Hindlimb muscle (tissue), 1 donor: Measurements from ENCODE around the gene B3GNT3. TPM values are rescaled to one million over a fixed set of nuclear protein-coding genes. Genes with fewer than 3 reads are reported as not detected.
"Not testable (repeated sequence)": the region's sequence is repeated elsewhere in the genome, so short reads cannot be mapped to it uniquely, and the experiment has no call there.

Source experiments
- DNase-seq: peaks from one replicate; pipeline ENCODE4 v3.0.0-alpha.2; 2013
- polyA plus RNA-seq: library from polyadenylated mRNA; unstranded; fragments of 120-200 nt; gene quantifications from one replicate; pipeline ENCODE4 v1.2.1, GENCODE V29; 2013; ENCODE audit not compliant: insufficient read length

B3GNT3 gene
- polyA plus RNA-seq, 1 donor: 0.14 TPM

DNA sequence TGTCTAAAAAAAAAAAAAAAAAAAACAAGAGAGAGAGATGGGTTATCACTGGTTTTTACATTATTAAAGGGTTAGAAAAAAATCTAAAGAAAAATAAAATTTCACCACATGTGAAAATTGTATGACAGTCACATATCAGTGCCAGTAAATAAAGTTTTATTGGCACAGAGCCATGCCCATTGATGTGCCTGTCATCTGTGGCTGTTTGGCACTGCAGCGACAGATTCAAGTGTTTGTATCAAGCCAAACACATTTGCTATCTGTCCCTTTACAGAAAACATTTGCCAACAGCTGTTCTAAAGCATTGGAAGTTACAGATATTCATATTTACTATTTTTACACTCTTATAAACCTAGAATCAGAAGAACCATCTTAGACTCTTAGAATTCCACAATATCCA lies 27.4 kb upstream of the B3GNT3 start:
- DNase-seq: no peak

- no peak for DNase-seq
Measured at GRCh38 chr19:17770613-17771012, 24.3 kb upstream of the B3GNT3 start.

GRCh38 chr19:17772172-17772571 lies 22.8 kb upstream of the B3GNT3 start:
- DNase-seq: no peak

GRCh38 chr19:17775245-17775927 lies 19.6 kb upstream of the B3GNT3 start:
- no peak for DNase-seq

DNA sequence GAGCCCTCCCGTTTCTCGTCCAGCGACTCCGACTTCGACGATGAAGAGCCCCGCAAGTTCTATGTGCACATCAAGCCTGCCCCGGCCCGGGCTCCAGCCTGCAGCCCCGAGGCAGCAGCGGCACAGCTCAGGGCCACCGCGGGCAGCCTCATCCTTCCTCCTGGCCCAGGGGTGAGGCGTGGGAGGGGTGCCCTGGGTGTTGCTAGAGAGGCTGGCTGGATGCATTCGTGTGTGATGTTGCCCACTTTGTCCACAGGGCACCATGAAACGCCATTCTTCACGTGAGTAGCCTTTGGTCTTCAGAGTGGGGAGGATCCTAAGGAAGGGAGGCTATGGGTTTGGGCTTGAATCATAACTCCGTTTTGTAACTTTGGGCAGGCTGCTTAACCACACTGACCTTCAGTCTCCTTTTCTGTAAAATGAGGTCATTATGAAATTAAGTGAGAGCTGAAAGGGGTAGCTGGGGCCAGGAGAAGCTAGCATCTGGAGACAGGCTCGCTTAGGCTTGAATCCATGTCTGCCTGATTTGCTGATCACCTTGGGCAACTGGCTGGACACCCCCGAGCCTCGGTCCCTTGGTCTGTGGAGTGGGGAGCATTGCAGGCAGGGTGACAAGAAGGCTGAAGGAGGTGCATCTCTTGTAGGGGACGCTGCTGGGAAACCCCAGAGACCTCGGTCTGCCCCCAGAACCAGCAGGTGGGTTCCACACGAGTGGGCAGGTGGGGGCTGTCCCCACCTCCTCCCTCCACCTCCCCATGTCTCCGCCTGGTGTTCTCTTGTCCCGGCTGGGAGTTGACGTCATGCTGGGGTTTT lies 18.7 kb upstream of the B3GNT3 start:
- DNase-seq: no peak

GRCh38 chr19:17777840-17778239 lies 17.1 kb upstream of the B3GNT3 start:
- not testable (repeated sequence) for DNase-seq

GRCh38 chr19:17778251-17778967 lies 16.5 kb upstream of the B3GNT3 start:
- DNase-seq: no peak

DNA sequence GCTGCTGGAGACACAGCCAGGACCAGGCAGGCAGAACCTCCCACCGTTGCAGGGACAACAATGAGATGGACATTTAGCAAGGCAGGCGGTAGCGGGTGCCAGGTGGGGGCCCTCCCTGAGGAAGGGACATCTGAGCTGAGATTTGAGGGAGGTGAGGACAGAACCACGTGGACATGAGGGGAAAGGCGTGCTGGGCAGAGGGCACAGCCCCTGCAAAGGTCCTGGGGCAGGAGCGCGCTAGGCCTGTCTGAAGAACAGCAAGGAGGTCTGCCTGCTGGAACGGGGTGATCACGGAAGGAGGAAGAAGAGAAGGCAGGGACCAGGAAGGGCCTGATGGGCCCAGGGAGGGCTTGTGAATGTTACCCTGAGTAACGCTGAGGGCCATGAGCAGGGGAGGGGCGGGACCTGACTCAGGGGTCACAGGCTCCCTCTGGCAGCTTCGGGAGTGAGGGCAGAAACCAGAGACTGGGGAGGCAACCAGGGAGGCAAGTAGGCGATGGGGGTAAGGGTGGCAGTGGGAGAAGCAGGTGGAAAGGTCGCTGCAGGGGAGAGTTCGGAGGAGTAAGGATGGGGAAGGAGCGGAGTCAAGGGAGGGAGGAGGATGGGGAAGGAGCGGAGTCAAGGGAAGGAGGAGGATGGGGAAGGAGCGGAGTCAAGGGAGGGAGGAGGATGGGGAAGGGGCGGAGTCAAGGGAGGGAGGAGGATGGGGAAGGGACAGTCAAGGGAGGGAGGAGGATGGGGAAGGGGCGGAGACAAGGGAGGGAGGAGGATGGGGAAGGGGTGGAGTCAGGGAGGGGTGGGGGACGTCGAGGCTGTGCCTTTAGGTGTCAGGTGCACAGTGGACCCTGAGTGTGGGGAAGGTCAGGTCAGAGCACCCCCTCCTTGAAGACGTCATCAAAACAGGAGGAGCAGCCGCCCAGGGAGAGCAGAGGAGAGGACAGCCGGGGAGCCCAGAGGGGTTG lies 15.7 kb upstream of the B3GNT3 start:
- no peak for DNase-seq

GRCh38 chr19:17780781-17781180 lies 14.2 kb upstream of the B3GNT3 start:
- no peak for DNase-seq

DNA sequence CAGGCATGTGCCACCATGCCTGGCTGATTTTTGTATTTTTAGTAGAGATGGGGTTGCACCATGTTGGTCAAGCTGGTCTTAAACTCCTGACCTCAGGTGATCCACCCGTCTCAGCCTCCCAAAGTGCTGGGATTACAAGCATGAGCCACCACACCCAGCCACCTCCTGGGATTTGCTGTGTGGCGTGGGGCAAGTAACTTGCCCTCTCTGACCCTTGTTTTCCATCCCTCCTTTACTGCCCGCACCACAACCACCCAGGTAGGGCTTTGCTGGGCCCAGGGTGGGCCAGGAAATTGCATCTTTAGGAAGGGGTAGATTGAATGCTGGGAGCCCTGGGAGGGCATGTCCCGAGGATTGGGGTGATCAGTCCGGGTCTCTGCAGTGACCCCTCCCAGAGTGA lies 11.2 kb upstream of the B3GNT3 start:
- DNase-seq: not testable (repeated sequence)

DNA sequence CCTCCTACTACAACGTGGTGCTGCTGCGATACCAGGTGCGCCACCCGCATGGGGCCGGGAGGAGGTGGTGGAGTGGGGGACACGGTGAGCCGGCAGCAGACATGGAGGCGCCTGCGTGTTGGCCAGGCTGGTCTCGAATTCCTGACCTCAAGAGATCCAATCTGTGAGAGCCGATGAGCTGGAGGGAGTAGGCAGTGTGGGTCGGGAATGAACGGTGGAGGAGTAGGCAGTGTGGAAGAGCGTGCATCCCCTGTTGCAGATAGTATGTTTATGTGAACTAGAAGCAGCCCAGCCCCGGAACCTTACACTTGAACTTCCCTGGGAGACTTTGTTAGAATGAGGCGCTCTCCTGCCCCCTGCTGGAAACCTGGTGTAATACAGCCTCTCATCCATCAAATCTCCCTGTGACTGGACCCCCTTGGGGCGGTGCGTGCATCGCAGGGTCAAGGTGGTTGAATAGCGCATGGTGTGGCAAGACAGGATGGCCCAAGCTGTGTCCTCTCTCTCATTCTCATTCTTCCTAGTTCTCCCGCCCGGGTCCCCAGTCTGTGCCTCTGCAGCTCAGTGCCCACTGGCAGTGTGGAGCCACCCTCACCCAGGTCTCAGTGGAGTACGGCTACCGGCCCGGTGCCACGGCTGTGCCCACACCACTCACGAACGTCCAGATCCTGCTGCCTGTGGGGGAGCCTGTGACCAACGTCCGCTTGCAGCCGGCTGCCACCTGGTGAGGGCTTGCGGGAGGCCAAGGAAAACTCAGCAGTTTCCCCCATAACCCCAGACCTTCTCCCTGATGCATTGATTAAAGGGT lies 10.5 kb upstream of the B3GNT3 start:
- peak; percentile 36 for DNase-seq

DNA sequence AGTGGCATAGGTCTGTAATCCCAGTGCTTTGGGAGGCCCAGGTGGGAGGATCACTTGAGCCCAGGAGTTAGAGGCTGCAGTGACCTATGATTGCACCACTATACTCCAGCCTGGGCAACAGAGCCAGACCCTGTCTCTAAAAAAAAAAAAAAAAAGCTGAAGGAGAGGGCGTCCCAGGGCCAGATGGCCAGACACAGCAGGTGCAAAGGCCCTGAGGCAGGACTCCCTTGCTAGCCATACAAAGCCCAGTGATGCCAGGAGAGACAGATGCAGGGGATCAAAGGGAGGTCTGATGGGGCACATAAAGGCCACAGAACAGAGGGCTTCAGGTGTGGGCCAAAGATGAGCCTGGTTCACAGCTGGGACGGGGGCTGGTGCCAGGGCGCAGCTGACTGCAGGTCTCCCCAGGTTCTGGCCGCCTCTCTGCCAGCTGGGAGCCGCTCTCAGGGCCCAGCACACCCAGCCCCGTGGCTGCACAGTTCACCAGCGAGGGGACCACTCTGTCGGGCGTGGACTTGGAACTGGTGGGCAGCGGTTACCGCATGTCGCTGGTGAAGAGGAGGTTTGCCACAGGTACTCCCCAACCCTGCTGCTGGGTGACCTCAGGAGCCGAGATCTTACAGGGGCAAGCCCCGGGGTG lies 7.5 kb upstream of the B3GNT3 start:
- no peak for DNase-seq

GRCh38 chr19:17788632-17789031 lies 6.3 kb upstream of the B3GNT3 start:
- no peak for DNase-seq

- no peak for DNase-seq
Measured at GRCh38 chr19:17790059-17790780, 4.7 kb upstream of the B3GNT3 start.

GRCh38 chr19:17794412-17794730 lies 567 bp upstream of the B3GNT3 start:
- DNase-seq: no peak

- DNase-seq: no peak
Measured at GRCh38 chr19:17795495-17795856, 538 bp downstream of the B3GNT3 start.

GRCh38 chr19:17796013-17796837 lies 1.3 kb downstream of the B3GNT3 start:
- no peak for DNase-seq

DNA sequence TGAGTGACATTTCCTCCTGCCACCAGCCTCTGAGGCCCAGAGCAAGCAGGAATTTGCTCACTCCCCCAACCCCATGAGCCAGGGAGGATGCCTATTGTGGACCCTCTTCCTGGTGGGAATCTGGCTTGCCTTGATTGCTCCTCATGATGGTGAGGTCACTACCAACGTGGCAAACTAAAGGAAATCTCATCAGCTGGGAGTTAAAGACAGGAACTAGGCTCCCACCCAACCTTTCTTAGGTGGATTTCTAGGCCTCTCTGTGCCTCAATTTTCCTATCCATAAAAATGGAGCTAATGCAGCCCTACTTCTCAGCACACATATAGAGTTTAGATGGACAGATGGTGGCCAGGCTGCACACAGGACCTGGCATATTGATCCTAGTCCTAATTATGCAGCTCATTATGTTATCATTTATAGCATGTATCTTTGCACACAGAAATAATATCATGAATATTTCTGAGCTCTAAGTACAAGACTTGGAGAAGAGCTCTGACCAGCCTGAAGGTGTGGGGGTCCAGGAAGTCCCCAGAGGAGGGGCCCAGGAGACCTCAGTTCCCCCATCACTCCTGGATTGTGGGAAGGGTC lies 2.0 kb downstream of the B3GNT3 start:
- DNase-seq: no peak
